Upper lobe of right lung (tissue), 1 donor: ENCODE measurements around the gene GTPBP4. TPM values are rescaled to one million over a fixed set of nuclear protein-coding genes. Genes with fewer than 3 reads are reported as not detected.
"Not testable (repeated sequence)": the region's sequence is repeated elsewhere in the genome, so short reads cannot be mapped to it uniquely, and the experiment has no call there.

Experiments used
- ATAC-seq: fragments of 200-7000 bp; cut with Tn5 transposase; one replicate; pipeline ENCODE4 v1.9.1; 2020; ENCODE audit warnings: mild to moderate bottlenecking, moderate library complexity
- DNase-seq: peaks from one replicate; pipeline ENCODE4 v3.0.0-alpha.2; 2020
- H3K27ac ChIP-seq: fragments of 200-600 bp; one replicate; pipeline ENCODE4 v1.8.0; 2022
- H3K27me3 ChIP-seq: fragments of 200-600 bp; one replicate; pipeline ENCODE4 v1.8.0; 2022; ENCODE audit warnings: mild to moderate bottlenecking
- H3K36me3 ChIP-seq: fragments of 200-600 bp; one replicate; pipeline ENCODE4 v1.8.0; 2022
- H3K4me1 ChIP-seq: fragments of 200-600 bp; one replicate; pipeline ENCODE4 v1.8.0; 2022
- H3K4me3 ChIP-seq: fragments of 200-600 bp; one replicate; pipeline ENCODE4 v1.8.0; 2022; ENCODE audit warnings: mild to moderate bottlenecking
- H3K9me3 ChIP-seq: fragments of 200-600 bp; one replicate; pipeline ENCODE4 v1.8.0; 2022
- CTCF ChIP-seq: fragments of 200-600 bp; IDR thresholded peaks from one replicate; pipeline ENCODE4 v1.8.0; 2022; ENCODE audit warnings: antibody characterized with exemption
- intact Hi-C: fragments of 100-400 bp; cut with DNase I; formaldehyde crosslinking; loops from one replicate; pipeline ENCODE4 v1.11.0; 2022
- total RNA-seq: library from RNA; stranded (reverse); fragmentation: NEBNext Ultra II Directional; extraction: Animal tissue kit (Norgen Biotek cat#: 25700); gene quantifications from one replicate; pipeline ENCODE4 v1.2.1, GENCODE V29; 2021
- donor health status: DM: no; HTN: yes; CAD: no; lungs with severe emphysema.

Gene GTPBP4
- total RNA-seq, 1 donor from 2014 or later: 36.5 TPM

GRCh38 chr10:1003884-1004670 is 15.8 kb downstream of the GTPBP4 start:
- intact Hi-C loops: no loop called here
- Histone ChIP-seq H3K9me3 (peaks cover 9% of the 10 kb centered on the region), H3K27me3 (no peaks in the 10 kb centered on the region), H3K36me3 (peaks cover 99% of the 10 kb centered on the region), H3K27ac (no peak overlapping the region), H3K4me3 (no peak overlapping the region), H3K4me1 (no peaks in the 10 kb centered on the region)
- ATAC-seq (peak; percentile 27), DNase-seq (peak; percentile 32)
- no peak for TF ChIP-seq CTCF

GRCh38 chr10:1006573-1006972 is 18.3 kb downstream of the GTPBP4 start:
- no peak for DNase-seq
- no peaks in the 10 kb centered on the region for H3K27me3 ChIP-seq
- no peak overlapping the region for H3K27ac ChIP-seq
- peaks cover 9% of the 10 kb centered on the region for H3K9me3 ChIP-seq
- intact Hi-C loops: no loop called here
- H3K4me1 ChIP-seq: no peaks in the 10 kb centered on the region
- ATAC-seq: no peak
- peaks cover 100% of the 10 kb centered on the region for H3K36me3 ChIP-seq
- H3K4me3 ChIP-seq: no peak overlapping the region
- no peak for TF ChIP-seq CTCF

GRCh38 chr10:1007583-1007982 is 19.3 kb downstream of the GTPBP4 start:
- Histone ChIP-seq H3K27ac (no peak overlapping the region), H3K36me3 (peaks cover 100% of the 10 kb centered on the region), H3K27me3 (no peaks in the 10 kb centered on the region), H3K4me1 (no peaks in the 10 kb centered on the region), H3K4me3 (no peak overlapping the region), H3K9me3 (peaks cover under 1% of the 10 kb centered on the region)
- DNase-seq (no peak), ATAC-seq (no peak)
- intact Hi-C loops: no loop called here
- no peak for TF ChIP-seq CTCF

GRCh38 chr10:1009071-1009494 is 20.8 kb downstream of the GTPBP4 start:
- no peak for TF ChIP-seq CTCF
- ATAC-seq (no peak), DNase-seq (no peak)
- peaks cover 100% of the 10 kb centered on the region for H3K36me3 ChIP-seq
- no peak overlapping the region for H3K4me3 ChIP-seq
- intact Hi-C loops: no loop called here
- no peaks in the 10 kb centered on the region for H3K4me1 ChIP-seq
- no peak overlapping the region for H3K27ac ChIP-seq
- no peaks in the 10 kb centered on the region for H3K27me3 ChIP-seq
- no peaks in the 10 kb centered on the region for H3K9me3 ChIP-seq

- H3K4me3 ChIP-seq, intact Hi-C loops, ATAC-seq, H3K9me3 ChIP-seq, H3K27ac ChIP-seq, DNase-seq, H3K27me3 ChIP-seq, H3K4me1 ChIP-seq: not testable (repeated sequence)
- peaks cover 100% of the 10 kb centered on the region for H3K36me3 ChIP-seq
Observed at GRCh38 chr10:1009947-1010346, 21.7 kb downstream of the GTPBP4 start.

GRCh38 chr10:1010703-1011102 is 22.5 kb downstream of the GTPBP4 start:
- H3K9me3 ChIP-seq: no peaks in the 10 kb centered on the region
- H3K27me3 ChIP-seq: no peaks in the 10 kb centered on the region
- ATAC-seq (peak; percentile 37), DNase-seq (no peak)
- TF ChIP-seq CTCF: no peak
- H3K27ac ChIP-seq: no peak overlapping the region
- H3K4me1 ChIP-seq: no peaks in the 10 kb centered on the region
- no peak overlapping the region for H3K4me3 ChIP-seq
- H3K36me3 ChIP-seq: peaks cover 96% of the 10 kb centered on the region
- intact Hi-C loops: no loop called here
